Measurements from ENCODE around the gene ADH1B. TPM values are rescaled to one million over a fixed set of nuclear protein-coding genes. Genes with fewer than 3 reads are reported as not detected.

Gene ADH1B
- total and polyA plus RNA-seq, 12 donors, result 20.0 to 615 (median 233) TPM

DNA sequence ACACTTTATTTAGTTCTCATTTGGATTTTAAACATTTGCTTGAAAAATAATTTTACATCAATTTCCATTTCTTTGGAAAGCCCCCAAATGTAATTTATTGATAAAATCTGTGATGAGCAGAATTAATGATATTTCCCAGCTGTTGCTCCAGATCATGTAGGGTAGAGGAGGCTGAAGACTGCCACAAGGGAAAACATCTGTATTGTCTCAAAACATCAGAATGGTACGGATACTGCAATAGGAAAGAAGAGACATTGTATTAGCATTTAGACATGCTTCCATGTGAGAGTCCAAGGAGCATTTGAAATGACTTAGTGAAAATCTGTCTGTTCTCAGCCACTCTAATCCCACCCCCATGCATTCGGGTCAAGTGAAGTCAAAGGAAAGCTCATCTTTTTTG lies 44.8 kb downstream of the ADH1B start:
- H3K36me3 ChIP-seq (replicated peaks in 1 of 2), result no peaks in the 10 kb centered on the region
- H3K4me3 ChIP-seq, result no peak overlapping the region
- no peaks in the 10 kb centered on the region for H3K4me1 ChIP-seq (replicated peaks in 1 of 2)
- DNase-seq, result no peak
- no peak overlapping the region for H3K27ac ChIP-seq
- H3K27me3 ChIP-seq, result no peaks in the 10 kb centered on the region
- no peak for TF ChIP-seq POLR2A (IDR thresholded peaks at IDR 0.05)
- TF ChIP-seq, protein P1, sequence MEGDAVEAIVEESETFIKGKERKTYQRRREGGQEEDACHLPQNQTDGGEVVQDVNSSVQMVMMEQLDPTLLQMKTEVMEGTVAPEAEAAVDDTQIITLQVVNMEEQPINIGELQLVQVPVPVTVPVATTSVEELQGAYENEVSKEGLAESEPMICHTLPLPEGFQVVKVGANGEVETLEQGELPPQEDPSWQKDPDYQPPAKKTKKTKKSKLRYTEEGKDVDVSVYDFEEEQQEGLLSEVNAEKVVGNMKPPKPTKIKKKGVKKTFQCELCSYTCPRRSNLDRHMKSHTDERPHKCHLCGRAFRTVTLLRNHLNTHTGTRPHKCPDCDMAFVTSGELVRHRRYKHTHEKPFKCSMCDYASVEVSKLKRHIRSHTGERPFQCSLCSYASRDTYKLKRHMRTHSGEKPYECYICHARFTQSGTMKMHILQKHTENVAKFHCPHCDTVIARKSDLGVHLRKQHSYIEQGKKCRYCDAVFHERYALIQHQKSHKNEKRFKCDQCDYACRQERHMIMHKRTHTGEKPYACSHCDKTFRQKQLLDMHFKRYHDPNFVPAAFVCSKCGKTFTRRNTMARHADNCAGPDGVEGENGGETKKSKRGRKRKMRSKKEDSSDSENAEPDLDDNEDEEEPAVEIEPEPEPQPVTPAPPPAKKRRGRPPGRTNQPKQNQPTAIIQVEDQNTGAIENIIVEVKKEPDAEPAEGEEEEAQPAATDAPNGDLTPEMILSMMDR (IDR thresholded peaks at IDR 0.05), result no peak
- intact Hi-C loops (cut with DNase I), result no loop called here
- no peaks in the 10 kb centered on the region for H3K9me3 ChIP-seq (replicated peaks in 1 of 3)
- WGBS, 4 donors, result 63 to 71% (median 69%) methylated on average over 2 of the region's 2 CpGs

DNA sequence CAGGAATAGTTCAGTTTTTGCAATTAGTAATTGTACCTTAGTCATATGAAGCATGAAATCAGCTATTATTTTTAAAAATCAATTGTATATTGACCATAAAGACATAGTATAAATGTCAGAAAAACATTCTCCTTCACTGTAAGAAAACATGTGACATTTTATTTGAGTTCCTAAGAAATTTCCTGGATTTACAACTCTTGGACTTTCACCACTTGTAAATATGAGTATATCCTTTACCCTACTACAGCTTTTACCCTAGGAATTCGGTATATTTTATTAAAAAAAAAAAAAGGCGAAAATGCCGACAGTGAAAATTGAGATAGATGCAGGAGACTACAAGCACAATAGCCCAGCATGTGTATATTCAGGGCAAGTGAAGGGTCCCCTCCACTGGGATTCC lies 45.3 kb downstream of the ADH1B start:
- H3K27me3 ChIP-seq, result no peaks in the 10 kb centered on the region
- no peak overlapping the region for H3K27ac ChIP-seq
- TF ChIP-seq, protein P1 (IDR thresholded peaks at IDR 0.05), result no peak
- no peak for TF ChIP-seq POLR2A (IDR thresholded peaks at IDR 0.05)
- H3K36me3 ChIP-seq (replicated peaks in 1 of 2), result no peaks in the 10 kb centered on the region
- intact Hi-C loops (cut with DNase I), result no loop called here
- H3K4me1 ChIP-seq (replicated peaks in 1 of 2), result no peaks in the 10 kb centered on the region
- 83 to 90% (median 86%) methylated on average over 3 of the region's 3 CpGs for WGBS, 4 donors
- H3K4me3 ChIP-seq, result no peak overlapping the region
- no peaks in the 10 kb centered on the region for H3K9me3 ChIP-seq (replicated peaks in 1 of 3)
- DNase-seq, result no peak

DNA sequence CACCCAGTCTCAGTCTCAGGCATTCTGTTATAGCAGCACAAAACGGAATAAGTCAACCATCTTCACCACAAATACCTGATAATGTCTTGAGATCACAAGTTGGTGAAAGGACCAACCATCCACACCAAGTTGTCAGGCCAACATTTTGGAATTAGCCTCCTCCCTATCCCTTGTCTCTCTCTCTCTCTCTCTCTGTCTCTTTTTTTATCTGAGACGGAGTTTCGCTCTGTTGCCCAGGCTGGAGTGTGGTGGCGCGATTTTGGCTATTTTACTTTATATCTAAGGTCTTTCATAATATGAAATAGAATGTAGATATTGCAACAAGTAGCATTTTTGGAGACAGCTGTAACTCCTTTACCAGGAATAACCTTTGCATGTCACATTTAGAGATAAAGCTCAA lies 46.2 kb downstream of the ADH1B start:
- no peak overlapping the region for H3K4me3 ChIP-seq
- DNase-seq, result no peak
- intact Hi-C loops (cut with DNase I), result no loop called here
- H3K4me1 ChIP-seq (replicated peaks in 1 of 2), result no peaks in the 10 kb centered on the region
- H3K36me3 ChIP-seq (replicated peaks in 1 of 2), result no peaks in the 10 kb centered on the region
- TF ChIP-seq, protein P1 (IDR thresholded peaks at IDR 0.05), result no peak
- no peak for TF ChIP-seq POLR2A (IDR thresholded peaks at IDR 0.05)
- H3K9me3 ChIP-seq (replicated peaks in 1 of 3), result no peaks in the 10 kb centered on the region
- H3K27me3 ChIP-seq, result no peaks in the 10 kb centered on the region
- no peak overlapping the region for H3K27ac ChIP-seq
- 78 to 86% (median 80%) methylated on average over 5 of the region's 5 CpGs for WGBS, 4 donors

DNA sequence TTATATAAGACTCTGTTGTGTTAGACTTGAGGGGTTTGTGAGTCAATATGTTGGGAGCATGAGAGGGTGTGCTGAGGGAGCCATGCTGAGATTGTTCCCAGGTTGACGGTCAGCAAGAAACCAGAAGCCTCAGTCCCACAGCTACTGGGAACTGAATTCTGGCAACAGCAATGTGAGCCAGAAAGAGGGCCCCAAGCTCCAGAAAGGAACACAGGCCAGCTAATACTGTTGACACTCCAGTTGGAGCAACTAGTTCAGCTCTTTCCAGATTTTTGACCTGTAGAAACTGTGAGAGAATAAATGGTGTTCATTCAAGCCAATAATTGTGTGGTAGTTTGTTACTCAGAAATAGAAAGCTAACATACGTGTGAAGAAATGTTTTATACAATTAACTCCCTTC lies 47.5 kb downstream of the ADH1B start:
- Histone ChIP-seq H3K27ac (no peak overlapping the region), H3K9me3 (replicated peaks in 1 of 3) (no peaks in the 10 kb centered on the region), H3K27me3 (no peaks in the 10 kb centered on the region), H3K4me3 (no peak overlapping the region), H3K36me3 (replicated peaks in 1 of 2) (no peaks in the 10 kb centered on the region), H3K4me1 (replicated peaks in 1 of 2) (no peaks in the 10 kb centered on the region)
- DNase-seq, result no peak
- no peak for TF ChIP-seq POLR2A (IDR thresholded peaks at IDR 0.05)
- TF ChIP-seq, protein P1 (IDR thresholded peaks at IDR 0.05), result no peak
- intact Hi-C loops (cut with DNase I), result no loop called here
- WGBS, 4 donors, result 68 to 76% (median 73%) methylated on average over 2 of the region's 2 CpGs

All from adrenal gland (tissue), 12 donors.